Neural progenitor cell (in vitro differentiated cells): ENCODE measurements around the gene GRB7.

Experiments
- CTCF ChIP-seq: fragments of 200-600 bp; sonication (generic); IDR thresholded peaks from 2 replicates; pipeline ENCODE4 v1.5.1; 2017; ENCODE audit warnings: antibody characterized with exemption, mild to moderate bottlenecking
- EZH2 ChIP-seq: fragments of 200-600 bp; sonication (generic); IDR thresholded peaks from 2 replicates; pipeline ENCODE4 v1.6.1; 2017; ENCODE audit warnings: antibody characterized with exemption, mild to moderate bottlenecking, moderate library complexity
- EZH2phosphoT487 ChIP-seq: fragments of 200-600 bp; sonication (generic); IDR thresholded peaks from 2 replicates; pipeline ENCODE4 v1.6.1; 2017; ENCODE audit warnings: antibody characterized with exemption

DNA sequence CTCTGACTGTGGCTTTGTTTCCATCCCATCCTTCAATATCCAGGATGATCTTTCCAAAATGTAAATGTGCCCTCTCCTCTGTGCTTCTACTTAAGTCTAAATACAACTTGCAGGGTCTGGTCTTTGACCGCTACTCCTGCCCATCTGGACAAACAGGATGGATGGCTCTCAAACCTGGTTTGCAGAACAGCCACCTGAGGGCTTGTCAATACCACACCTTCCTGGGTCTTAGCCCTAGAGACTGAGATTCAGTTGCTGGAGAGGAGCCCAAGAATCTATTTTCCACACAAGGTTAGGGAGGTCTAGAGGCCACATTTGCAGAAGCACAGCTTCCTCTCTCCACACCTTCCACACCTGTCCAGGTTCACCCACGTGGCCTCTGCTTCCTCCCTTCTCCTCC lies 1.9 kb upstream of the GRB7 start:
- no peak for TF ChIP-seq EZH2
- TF ChIP-seq CTCF = no peak
- TF ChIP-seq EZH2phosphoT487 = no peak
